Duodenal mucosa (tissue), 2 donors: ENCODE data around the gene FBXL3.

Experiments used
- H3K27ac ChIP-seq: one replicate; pipeline ENCODE4 v1.7.0; 2013; ENCODE audit warnings: low read depth, low read length
- H3K27me3 ChIP-seq, 2 donors: one replicate each; pipeline ENCODE4 v1.7.0; 2013; ENCODE audit warnings: low read length in 2 of 2, control low read depth in 1 of 2; ENCODE audit not compliant: insufficient read depth in 2 of 2, control insufficient read depth in 1 of 2
- H3K36me3 ChIP-seq, 2 donors: one replicate each; pipeline ENCODE4 v1.7.0; 2013; ENCODE audit warnings: low read length in 2 of 2, control low read depth in 1 of 2; ENCODE audit not compliant: insufficient read depth in 2 of 2, control insufficient read depth in 1 of 2
- H3K4me1 ChIP-seq, 2 donors: one replicate each; pipeline ENCODE4 v1.7.0; 2013; ENCODE audit warnings: low read length in 2 of 2, control low read depth in 1 of 2; ENCODE audit not compliant: insufficient read depth in 2 of 2, control insufficient read depth in 1 of 2
- H3K4me3 ChIP-seq, 2 donors: one replicate each; pipeline ENCODE4 v1.7.0; 2013; ENCODE audit warnings: low read length in 2 of 2, low read depth in 1 of 2
- H3K9ac ChIP-seq, 2 donors: one replicate each; pipeline ENCODE4 v1.7.0; 2013; ENCODE audit warnings: low read length in 2 of 2, low read depth in 1 of 2
- H3K9me3 ChIP-seq, 2 donors: one replicate each; pipeline ENCODE4 v1.7.0; 2013; ENCODE audit warnings: low read length in 2 of 2, control low read depth in 1 of 2; ENCODE audit not compliant: control insufficient read depth in 1 of 2

The FBXL3 gene

DNA sequence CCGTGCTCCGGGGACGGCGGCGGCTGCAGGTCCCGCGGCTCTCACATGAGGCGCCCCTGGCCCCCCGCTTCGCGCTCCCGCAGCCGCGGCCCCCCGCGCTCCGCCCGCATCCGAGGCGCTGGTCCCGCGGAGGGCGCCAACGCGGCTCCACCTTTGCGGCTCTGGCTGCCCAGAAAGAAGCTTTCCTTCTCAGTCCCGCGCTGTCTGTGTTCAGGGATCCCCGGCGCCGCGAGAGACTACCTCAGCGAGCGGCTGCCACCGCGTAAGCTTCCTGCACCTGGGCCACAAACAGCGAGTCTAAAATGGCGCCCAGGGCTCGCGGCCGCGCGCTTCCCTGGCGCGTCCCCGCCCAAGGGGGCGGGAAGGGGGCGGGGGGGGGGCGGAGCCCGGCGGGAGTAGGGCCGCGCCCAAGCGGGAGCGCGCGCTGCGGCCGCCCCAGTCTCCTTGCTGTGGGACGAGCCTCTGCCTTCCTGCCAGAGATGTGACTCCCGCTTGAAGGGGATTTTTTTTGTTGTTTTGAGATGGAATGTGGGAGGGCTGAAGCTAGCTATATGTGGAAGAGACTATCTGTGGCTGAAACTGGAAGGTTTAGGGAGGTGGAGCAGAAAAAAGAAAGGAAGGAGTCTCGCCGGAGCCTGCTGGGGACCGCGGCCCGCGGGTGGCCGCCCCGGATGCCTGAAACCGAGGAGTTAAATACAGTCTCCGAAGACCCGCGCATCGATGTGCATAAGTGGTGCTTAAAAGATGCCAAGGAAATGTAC, at the start of gene FBXL3:
Gene FBXL3, minus strand, starts transcription at position 299 of the 761 bp plus-strand sequence. CDS start 5,299 bp downstream, outside the sequence.
- H3K36me3 ChIP-seq = no peaks in the 10 kb centered on the region
- H3K4me1 ChIP-seq = peaks cover 16 to 29% of the 10 kb centered on the region in 2 donors
- peak within 1 kb of the TSS; percentile 88 to 89 for H3K9ac ChIP-seq
- peak within 1 kb of the TSS; percentile 90 to 94 for H3K4me3 ChIP-seq
- no peaks in the 10 kb centered on the region for H3K9me3 ChIP-seq
- H3K27ac ChIP-seq = peak within 1 kb of the TSS; percentile 100
- H3K27me3 ChIP-seq = no peaks in the 10 kb centered on the region

GRCh38 chr13:77067519-77067918, 40.6 kb upstream of the FBXL3 start:
- H3K27me3 ChIP-seq = no peaks in the 10 kb centered on the region
- H3K9me3 ChIP-seq = no peaks in the 10 kb centered on the region
- H3K4me1 ChIP-seq = no peaks in the 10 kb centered on the region
- no peak overlapping the region for H3K9ac ChIP-seq
- H3K4me3 ChIP-seq = no peak overlapping the region
- peaks cover 34 to 41% of the 10 kb centered on the region in 2 donors for H3K36me3 ChIP-seq
- H3K27ac ChIP-seq = no peak overlapping the region

- Histone ChIP-seq H3K27me3 (no peaks in the 10 kb centered on the region), H3K4me3 (no peak overlapping the region), H3K4me1 (no peaks in the 10 kb centered on the region), H3K36me3 (peaks cover 38 to 48% of the 10 kb centered on the region in 2 donors), H3K27ac (no peak overlapping the region), H3K9ac (no peak overlapping the region), H3K9me3 (no peaks in the 10 kb centered on the region)
Measured at GRCh38 chr13:77065461-77066147, 38.6 kb upstream of the FBXL3 start.

GRCh38 chr13:77062097-77062496, 35.1 kb upstream of the FBXL3 start:
- Histone ChIP-seq H3K36me3 (peaks cover 22 to 43% of the 10 kb centered on the region in 2 donors), H3K27ac (no peak overlapping the region), H3K9me3 (no peaks in the 10 kb centered on the region), H3K4me3 (no peak overlapping the region), H3K4me1 (no peaks in the 10 kb centered on the region), H3K27me3 (no peaks in the 10 kb centered on the region), H3K9ac (no peak overlapping the region)

DNA sequence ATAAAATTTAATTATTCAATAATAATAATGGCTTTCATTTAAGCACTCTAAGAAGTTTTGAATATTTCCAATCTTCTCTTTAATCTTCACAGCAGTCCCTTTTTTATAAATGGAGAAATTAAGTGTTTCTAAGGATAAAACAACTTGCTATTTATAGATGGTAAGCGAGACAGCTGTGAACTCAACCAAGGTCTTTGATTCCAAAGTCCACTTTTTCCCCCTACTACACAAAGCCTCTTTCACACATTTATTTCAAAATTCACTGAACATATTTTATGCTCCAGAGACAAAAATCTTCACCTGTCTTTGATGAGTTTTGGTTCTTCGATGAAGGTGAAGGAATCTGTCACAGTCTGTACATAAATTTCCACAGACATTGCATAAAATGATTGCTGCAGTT, 34.4 kb upstream of the FBXL3 start:
- Histone ChIP-seq H3K4me3 (no peak overlapping the region), H3K9ac (no peak overlapping the region), H3K27ac (no peak overlapping the region), H3K36me3 (peaks cover 21 to 44% of the 10 kb centered on the region in 2 donors), H3K4me1 (no peaks in the 10 kb centered on the region), H3K27me3 (no peaks in the 10 kb centered on the region), H3K9me3 (no peaks in the 10 kb centered on the region)

GRCh38 chr13:77056886-77057285, 29.9 kb upstream of the FBXL3 start:
- Histone ChIP-seq H3K9ac (no peak overlapping the region), H3K36me3 (peaks cover 14 to 53% of the 10 kb centered on the region in 2 donors), H3K4me1 (no peaks in the 10 kb centered on the region), H3K27ac (no peak overlapping the region), H3K4me3 (no peak overlapping the region), H3K9me3 (no peaks in the 10 kb centered on the region), H3K27me3 (no peaks in the 10 kb centered on the region)

DNA sequence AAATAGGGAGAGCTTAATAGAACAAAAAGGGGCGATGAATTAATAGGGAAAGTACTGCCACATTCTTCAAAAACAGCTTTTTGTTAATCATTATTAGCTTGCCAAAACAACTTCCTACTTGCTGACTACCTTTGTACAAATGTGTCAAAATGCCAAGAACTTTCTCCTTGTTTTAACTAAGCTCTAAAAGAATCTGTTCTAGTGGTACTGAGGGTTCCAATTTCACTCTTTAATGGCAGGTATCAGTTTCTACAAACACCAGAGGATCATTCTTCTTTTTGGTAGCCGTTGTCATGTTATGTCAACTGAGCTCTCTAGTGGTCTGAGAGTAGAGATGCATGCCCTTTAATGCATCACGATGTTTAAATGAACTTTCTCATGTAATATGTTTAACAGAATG, 29.4 kb upstream of the FBXL3 start:
- Histone ChIP-seq H3K36me3 (peaks cover 16 to 57% of the 10 kb centered on the region in 2 donors), H3K4me3 (no peak overlapping the region)

GRCh38 chr13:77055158-77055557, 28.2 kb upstream of the FBXL3 start:
- H3K9ac ChIP-seq = no peak overlapping the region
- H3K4me1 ChIP-seq = no peaks in the 10 kb centered on the region
- H3K4me3 ChIP-seq = no peak overlapping the region
- no peaks in the 10 kb centered on the region for H3K9me3 ChIP-seq
- H3K36me3 ChIP-seq = peaks cover 21 to 66% of the 10 kb centered on the region in 2 donors
- H3K27ac ChIP-seq = no peak overlapping the region
- no peaks in the 10 kb centered on the region for H3K27me3 ChIP-seq

More for the DNA sequence above, 29.4 kb upstream of the FBXL3 start:
- Histone ChIP-seq H3K9me3 (no peaks in the 10 kb centered on the region), H3K27me3 (no peaks in the 10 kb centered on the region), H3K9ac (no peak overlapping the region), H3K27ac (no peak overlapping the region), H3K4me1 (no peaks in the 10 kb centered on the region)

DNA sequence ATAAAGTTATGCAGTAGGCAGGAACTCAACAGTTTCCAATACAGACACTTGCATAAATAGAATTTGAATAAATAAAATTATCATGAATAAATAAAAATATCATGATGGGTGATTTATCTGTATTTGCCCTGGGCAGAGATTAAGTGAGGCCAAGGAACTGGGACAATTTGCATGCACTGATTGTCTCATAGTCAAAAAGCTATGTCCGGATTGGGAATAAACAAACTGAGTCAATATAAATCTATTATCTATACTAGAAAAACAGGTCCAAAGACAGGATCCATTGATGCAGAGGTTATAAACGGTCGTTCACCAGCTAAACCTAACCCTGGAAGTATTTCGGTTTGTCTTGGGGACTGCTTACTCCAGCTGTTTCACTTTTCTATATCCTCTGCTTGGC, 26.2 kb upstream of the FBXL3 start:
- H3K9ac ChIP-seq = no peak overlapping the region
- no peak overlapping the region for H3K4me3 ChIP-seq
- no peaks in the 10 kb centered on the region for H3K27me3 ChIP-seq
- no peak overlapping the region for H3K27ac ChIP-seq
- peaks cover 22 to 69% of the 10 kb centered on the region in 2 donors for H3K36me3 ChIP-seq
- H3K4me1 ChIP-seq = no peaks in the 10 kb centered on the region
- H3K9me3 ChIP-seq = no peaks in the 10 kb centered on the region

DNA sequence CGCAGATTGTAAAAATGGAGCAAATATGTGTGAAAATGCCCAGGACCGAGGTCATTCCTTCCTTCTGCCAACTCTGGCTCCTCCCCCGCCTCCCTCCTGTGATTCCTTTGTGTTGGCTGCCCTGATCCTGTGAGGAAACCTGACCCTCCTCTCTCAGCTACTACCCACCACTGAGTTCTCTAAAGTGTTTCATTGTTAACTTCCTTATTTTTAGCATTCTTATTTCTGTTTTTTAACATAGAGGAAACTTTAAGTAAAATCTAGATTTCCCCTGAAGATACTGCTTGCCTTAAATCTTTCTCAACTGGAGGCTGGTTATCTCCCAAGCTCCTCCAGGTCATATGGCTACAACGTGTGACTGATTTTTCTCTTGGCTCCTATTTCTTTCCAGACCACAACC, 21.7 kb upstream of the FBXL3 start:
- H3K4me3 ChIP-seq = no peak overlapping the region
- H3K36me3 ChIP-seq = peaks cover 23 to 50% of the 10 kb centered on the region in 2 donors
- no peak overlapping the region for H3K27ac ChIP-seq
- H3K9me3 ChIP-seq = no peaks in the 10 kb centered on the region
- no peaks in the 10 kb centered on the region for H3K4me1 ChIP-seq
- no peak overlapping the region for H3K9ac ChIP-seq
- no peaks in the 10 kb centered on the region for H3K27me3 ChIP-seq
